Caco-2 (cell line): ENCODE results near the gene NELFA. TPM values are rescaled to one million over a fixed set of nuclear protein-coding genes. Genes with fewer than 3 reads are reported as not detected.

Source experiments
- BruUV-seq: library from RNA; stranded (reverse); fragments of 400-500 nt; replicated peaks from 2 replicates; lab custom pipeline; 2021; lab: Mats Ljungman, UMichigan
- CTCF ChIA-PET: fragments of 300-600 bp; sonication (Branson Sonifier 250); formaldehyde crosslinking; loops from one replicate; lab custom pipeline; 2022; ENCODE audit warnings: antibody characterized with exemption; lab: Charles Lee
- POLR2A ChIA-PET: fragments of 300-600 bp; sonication (Branson Sonifier 250); formaldehyde crosslinking; loops from one replicate; lab custom pipeline; 2022; ENCODE audit warnings: antibody characterized with exemption; lab: Charles Lee
- DNase-seq, 2 experiments: peaks; one replicate each; pipeline versions ENCODE4 v3.0.0 to v3.0.0-alpha.2; 2020 to 2022
- H3K27me3 ChIP-seq: replicated peaks from 2 replicates; pipeline ENCODE4 v1.6.0; 2011; ENCODE audit warnings: low read length; ENCODE audit not compliant: control insufficient read depth, insufficient read depth
- H3K36me3 ChIP-seq: 2 replicates; pipeline ENCODE4 v1.5.1; 2011; ENCODE audit warnings: low read length; ENCODE audit not compliant: control insufficient read depth, insufficient read depth
- H3K4me1 ChIP-seq: fragments of 250-450 bp; sonication (Bioruptor Pico); 2 replicates; pipeline ENCODE4 v1.5.1; 2020; ENCODE audit warnings: mild to moderate bottlenecking
- H3K4me3 ChIP-seq: 2 replicates; pipeline ENCODE4 v1.5.1; 2011; ENCODE audit warnings: low read depth, mild to moderate bottlenecking, control low read depth, low read length
- H3K9me3 ChIP-seq: fragments of 250-450 bp; sonication (Bioruptor Pico); 2 replicates; pipeline ENCODE4 v1.5.1; 2020; ENCODE audit warnings: mild to moderate bottlenecking, moderate library complexity
- H3K27ac Mint-ChIP-seq: one replicate; pipeline ENCODE4 v1.8.0; 2022; ENCODE audit warnings: mixed read lengths; ENCODE audit not compliant: unreplicated experiment
- H3K27me3 Mint-ChIP-seq: one replicate; pipeline ENCODE4 v1.8.0; 2022; ENCODE audit warnings: mixed read lengths; ENCODE audit not compliant: insufficient read depth, unreplicated experiment
- H3K36me3 Mint-ChIP-seq: one replicate; pipeline ENCODE4 v1.8.0; 2022; ENCODE audit warnings: mild to moderate bottlenecking, mixed read lengths; ENCODE audit not compliant: insufficient read depth, unreplicated experiment
- H3K4me1 Mint-ChIP-seq: one replicate; pipeline ENCODE4 v1.8.0; 2022; ENCODE audit warnings: low read depth, mixed read lengths; ENCODE audit not compliant: unreplicated experiment
- H3K4me3 Mint-ChIP-seq: one replicate; pipeline ENCODE4 v1.8.0; 2022; ENCODE audit warnings: mild to moderate bottlenecking, moderate library complexity, mixed read lengths; ENCODE audit not compliant: unreplicated experiment
- H3K9me3 Mint-ChIP-seq: one replicate; pipeline ENCODE4 v1.8.0; 2022; ENCODE audit warnings: mixed read lengths; ENCODE audit not compliant: unreplicated experiment
- CTCF ChIP-seq, 2 experiments: fragments of 200-600 bp in 1 of 2; IDR thresholded peaks; 1 replicate in 1 of 2; 2 replicates in 1 of 2; pipeline versions ENCODE4 v1.5.1 to v1.8.0; 2011 to 2022; ENCODE audit warnings: antibody characterized with exemption in 1 of 2, control low read depth in 1 of 2, inconsistent platforms in 1 of 2, low read depth in 1 of 2, low read length in 1 of 2, mild to moderate bottlenecking in 1 of 2, moderate library complexity in 1 of 2; ENCODE audit not compliant: insufficient read depth in 1 of 2, severe bottlenecking in 1 of 2, unreplicated experiment in 1 of 2
- intact Hi-C: fragments of 100-400 bp; cut with micrococcal nuclease; formaldehyde crosslinking; loops from one replicate; pipeline ENCODE4 v1.10.0; 2022; ENCODE audit not compliant: unreplicated experiment
- total RNA-seq: library from RNA; stranded (reverse); gene quantifications from 2 replicates; pipeline ENCODE4 v1.2.3, GENCODE V29; 2022

NELFA gene
- total RNA-seq, 1 experiment from 2014 or later, result 53.0 TPM

- H3K4me1 ChIP-seq, result no peaks in the 10 kb centered on the region
- H3K4me3 ChIP-seq, result no peak overlapping the region
- Mint-ChIP-seq H3K27ac (no peak overlapping the region), H3K27me3 (no peaks in the 10 kb centered on the region), H3K4me3 (no peak overlapping the region), H3K9me3 (no peaks in the 10 kb centered on the region), H3K36me3 (peaks cover 67% of the 10 kb centered on the region), H3K4me1 (no peaks in the 10 kb centered on the region)
- no peak for TF ChIP-seq CTCF (IDR thresholded peaks at IDR 0.05; ENCODE audit: insufficient read depth in 1 of 2, low read depth in 1 of 2, low read length in 1 of 2, severe bottlenecking in 1 of 2, unreplicated experiment in 1 of 2)
- peaks cover 1% of the 10 kb centered on the region; the same call in 1 of the 2 replicates for H3K36me3 ChIP-seq
- ChIA-PET POLR2A (no interaction called here), CTCF (no interaction called here)
- no peak for DNase-seq
- BruUV-seq, result no TSS peak
- no peaks in the 10 kb centered on the region for H3K27me3 ChIP-seq
- intact Hi-C loops, result no loop called here
- H3K9me3 ChIP-seq, result no peaks in the 10 kb centered on the region
These were observed 17.7 kb downstream of the NELFA start for GRCh38 chr4:1991087-1991486.

- no peaks in the 10 kb centered on the region for H3K9me3 ChIP-seq
- Mint-ChIP-seq H3K36me3 (peaks cover 71% of the 10 kb centered on the region), H3K27ac (no peak overlapping the region), H3K9me3 (no peaks in the 10 kb centered on the region), H3K27me3 (no peaks in the 10 kb centered on the region), H3K4me3 (no peak overlapping the region), H3K4me1 (no peaks in the 10 kb centered on the region)
- ChIA-PET POLR2A (no interaction called here), CTCF (no interaction called here)
- H3K4me1 ChIP-seq, result no peaks in the 10 kb centered on the region
- H3K4me3 ChIP-seq, result no peak overlapping the region
- H3K36me3 ChIP-seq, result peaks cover 1% of the 10 kb centered on the region; the same call in 1 of the 2 replicates
- H3K27me3 ChIP-seq, result no peaks in the 10 kb centered on the region
- TF ChIP-seq CTCF (IDR thresholded peaks at IDR 0.05; ENCODE audit: insufficient read depth in 1 of 2, low read depth in 1 of 2, low read length in 1 of 2, severe bottlenecking in 1 of 2, unreplicated experiment in 1 of 2), result no peak
- intact Hi-C loops, result no loop called here
- no peak for DNase-seq
- no TSS peak for BruUV-seq
These were observed 18.1 kb downstream of the NELFA start for GRCh38 chr4:1990676-1991075.

- no peak for TF ChIP-seq CTCF (IDR thresholded peaks at IDR 0.05; ENCODE audit: insufficient read depth in 1 of 2, low read depth in 1 of 2, low read length in 1 of 2, severe bottlenecking in 1 of 2, unreplicated experiment in 1 of 2)
- H3K27me3 Mint-ChIP-seq, result no peaks in the 10 kb centered on the region
These were observed 18.5 kb downstream of the NELFA start for GRCh38 chr4:1990348-1990645.

More at GRCh38 chr4:1990348-1990645, 18.5 kb downstream of the NELFA start:
- CTCF ChIA-PET, result no interaction called here
- H3K9me3 ChIP-seq, result no peaks in the 10 kb centered on the region
- no peak overlapping the region for H3K4me3 ChIP-seq
- H3K9me3 Mint-ChIP-seq, result no peaks in the 10 kb centered on the region
- H3K4me3 Mint-ChIP-seq, result no peak overlapping the region
- peaks cover 75% of the 10 kb centered on the region for H3K36me3 Mint-ChIP-seq
- no peaks in the 10 kb centered on the region for H3K4me1 Mint-ChIP-seq
- POLR2A ChIA-PET, result no interaction called here
- peaks cover 1% of the 10 kb centered on the region; the same call in 1 of the 2 replicates for H3K36me3 ChIP-seq
- H3K4me1 ChIP-seq, result no peaks in the 10 kb centered on the region
- intact Hi-C loops, result no loop called here
- BruUV-seq, result no TSS peak
- no peaks in the 10 kb centered on the region for H3K27me3 ChIP-seq
- no peak for DNase-seq
- no peak overlapping the region for H3K27ac Mint-ChIP-seq
